Esophagus squamous epithelium (tissue), 5 donors: ENCODE results near the gene KRT15. TPM values are rescaled to one million over a fixed set of nuclear protein-coding genes. Genes with fewer than 3 reads are reported as not detected.

Source experiments
- DNase-seq: peaks from one replicate; lab custom pipeline; 2025; lab: John Stamatoyannopoulos, UW
- H3K27ac ChIP-seq, 4 donors: fragments of 200-600 bp; sonication (generic); one replicate each; pipeline ENCODE4 v1.5.1; 2016 to 2019; ENCODE audit warnings: mild to moderate bottlenecking in 1 of 4
- H3K27me3 ChIP-seq, 4 donors: fragments of 200-600 bp; sonication (generic); 1 replicate in 3 of 4; 2 replicates in 1 of 4; pipeline versions ENCODE4 v1.5.1 to v1.6.0; 2017 to 2021; ENCODE audit warnings: antibody characterized with exemption in 1 of 4
- H3K36me3 ChIP-seq, 3 donors: fragments of 200-600 bp; sonication (generic); one replicate each; pipeline ENCODE4 v1.5.1; 2016 to 2019
- H3K4me1 ChIP-seq, 3 donors: fragments of 200-600 bp; sonication (generic); one replicate each; pipeline ENCODE4 v1.5.1; 2017 to 2019
- H3K4me3 ChIP-seq, 4 donors: fragments of 200-600 bp; sonication (generic); 1 replicate in 3 of 4; 2 replicates in 1 of 4; pipeline ENCODE4 v1.5.1; 2016 to 2019; ENCODE audit warnings: mild to moderate bottlenecking in 2 of 4, moderate library complexity in 1 of 4
- H3K9me3 ChIP-seq, 3 donors: fragments of 200-600 bp; sonication (generic); one replicate each; pipeline ENCODE4 v1.5.1; 2016 to 2019
- POLR2A ChIP-seq, 4 donors: fragments of 450-650 bp; IDR thresholded peaks; one replicate each; pipeline ENCODE4 v1.6.1; 2017; ENCODE audit warnings: antibody characterized with exemption in 4 of 4, mild to moderate bottlenecking in 4 of 4, moderate library complexity in 3 of 4
- WGBS, 2 donors: methylation state at CpG; one replicate each; pipeline ENCODE4 v1.1.5; 2018; 5-methylcytosine and 5-hydroxymethylcytosine counted together
- intact Hi-C: fragments of 100-400 bp; cut with DNase I; formaldehyde crosslinking; loops from one replicate; pipeline ENCODE4 v1.15.0; 2022
- total RNA-seq, 4 donors: library from RNA; depleted of rRNA; stranded (reverse); fragments of >200 nt; gene quantifications; one replicate each; pipeline ENCODE4 v1.1.0, GENCODE V29; 2016
- TF ChIP-seq, protein P1 (sequence below), 6 experiments: fragments of 450-650 bp in 4 of 6; fragments of 200-600 bp in 2 of 6; sonication (generic) in 2 of 6; IDR thresholded peaks; one replicate each; pipeline ENCODE4 v1.5.1; 2016 to 2019; ENCODE audit warnings: antibody characterized with exemption in 6 of 6, mild to moderate bottlenecking in 4 of 6, moderate library complexity in 4 of 6
- donor health status: DM: yes; HTN: yes; CAD: no.

Gene KRT15
- total RNA-seq, 4 donors from 2014 or later: 743 to 2,833 (median 2,484) TPM

- DNase-seq: no peak
Observed at GRCh38 chr17:41481036-41481435, 37.7 kb downstream of the KRT15 start, which contains the start of gene KRT35. KRT35 (minus strand) TSS chr17:41481151; CDS start chr17:41481097, 54 bp downstream.

DNA sequence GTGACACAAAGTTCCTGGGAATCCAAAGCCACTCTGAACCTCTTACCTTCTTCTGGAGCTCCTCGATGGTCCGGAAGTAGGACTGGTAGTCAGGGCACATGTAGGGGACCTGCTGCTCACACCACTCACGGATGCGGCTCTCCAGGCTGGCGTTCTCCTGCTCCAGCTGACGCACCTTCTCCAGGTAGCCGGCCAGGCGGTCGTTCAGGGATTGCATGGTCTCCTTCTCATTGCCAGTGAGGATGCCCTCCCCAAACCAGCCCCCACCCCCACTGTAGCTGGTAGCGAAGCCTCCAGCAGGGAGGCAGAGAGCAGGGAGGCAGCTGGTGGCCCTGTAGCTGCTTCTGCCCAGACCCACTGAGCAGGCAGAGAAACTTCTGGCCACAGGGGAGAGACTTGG, 38.1 kb downstream of the KRT15 start:
- Histone ChIP-seq H3K27ac (no peak overlapping the region), H3K36me3 (no peaks in the 10 kb centered on the region), H3K4me1 (no peaks in the 10 kb centered on the region), H3K27me3 (no peaks in the 10 kb centered on the region), H3K9me3 (no peaks in the 10 kb centered on the region), H3K4me3 (no peak overlapping the region)
- WGBS, 2 donors: 98% methylated on average over 9 of the region's 10 CpGs; no CpG with 5 or more reads in 1 of the 2 donors
- no peak for DNase-seq
- intact Hi-C loops: no loop called here
- TF ChIP-seq, protein P1, sequence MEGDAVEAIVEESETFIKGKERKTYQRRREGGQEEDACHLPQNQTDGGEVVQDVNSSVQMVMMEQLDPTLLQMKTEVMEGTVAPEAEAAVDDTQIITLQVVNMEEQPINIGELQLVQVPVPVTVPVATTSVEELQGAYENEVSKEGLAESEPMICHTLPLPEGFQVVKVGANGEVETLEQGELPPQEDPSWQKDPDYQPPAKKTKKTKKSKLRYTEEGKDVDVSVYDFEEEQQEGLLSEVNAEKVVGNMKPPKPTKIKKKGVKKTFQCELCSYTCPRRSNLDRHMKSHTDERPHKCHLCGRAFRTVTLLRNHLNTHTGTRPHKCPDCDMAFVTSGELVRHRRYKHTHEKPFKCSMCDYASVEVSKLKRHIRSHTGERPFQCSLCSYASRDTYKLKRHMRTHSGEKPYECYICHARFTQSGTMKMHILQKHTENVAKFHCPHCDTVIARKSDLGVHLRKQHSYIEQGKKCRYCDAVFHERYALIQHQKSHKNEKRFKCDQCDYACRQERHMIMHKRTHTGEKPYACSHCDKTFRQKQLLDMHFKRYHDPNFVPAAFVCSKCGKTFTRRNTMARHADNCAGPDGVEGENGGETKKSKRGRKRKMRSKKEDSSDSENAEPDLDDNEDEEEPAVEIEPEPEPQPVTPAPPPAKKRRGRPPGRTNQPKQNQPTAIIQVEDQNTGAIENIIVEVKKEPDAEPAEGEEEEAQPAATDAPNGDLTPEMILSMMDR (IDR thresholded peaks at IDR 0.05): no peak
- TF ChIP-seq POLR2A (IDR thresholded peaks at IDR 0.05): no peak

More at GRCh38 chr17:41481036-41481435, 37.7 kb downstream of the KRT15 start, which contains the start of gene KRT35:
- intact Hi-C loops: no loop called here
- no peaks in the 10 kb centered on the region for H3K36me3 ChIP-seq
- H3K4me3 ChIP-seq: no peak within 1 kb of the TSS
- H3K4me1 ChIP-seq: no peaks in the 10 kb centered on the region
- no peak for TF ChIP-seq POLR2A (IDR thresholded peaks at IDR 0.05)
- TF ChIP-seq, protein P1 (IDR thresholded peaks at IDR 0.05): no peak
- WGBS, 2 donors: 94 to 100% methylated on average over 2 of the region's 2 CpGs
- H3K27ac ChIP-seq: no peak within 1 kb of the TSS
- H3K9me3 ChIP-seq: no peaks in the 10 kb centered on the region
- no peaks in the 10 kb centered on the region for H3K27me3 ChIP-seq

GRCh38 chr17:41480136-41480535, 38.6 kb downstream of the KRT15 start:
- Histone ChIP-seq H3K9me3 (no peaks in the 10 kb centered on the region), H3K4me3 (no peak overlapping the region), H3K27me3 (no peaks in the 10 kb centered on the region), H3K4me1 (no peaks in the 10 kb centered on the region), H3K27ac (no peak overlapping the region), H3K36me3 (no peaks in the 10 kb centered on the region)
- intact Hi-C loops: no loop called here
- no peak for TF ChIP-seq POLR2A (IDR thresholded peaks at IDR 0.05)
- DNase-seq: no peak
- WGBS, 2 donors: 46 to 50% methylated on average over 2 of the region's 2 CpGs

DNA sequence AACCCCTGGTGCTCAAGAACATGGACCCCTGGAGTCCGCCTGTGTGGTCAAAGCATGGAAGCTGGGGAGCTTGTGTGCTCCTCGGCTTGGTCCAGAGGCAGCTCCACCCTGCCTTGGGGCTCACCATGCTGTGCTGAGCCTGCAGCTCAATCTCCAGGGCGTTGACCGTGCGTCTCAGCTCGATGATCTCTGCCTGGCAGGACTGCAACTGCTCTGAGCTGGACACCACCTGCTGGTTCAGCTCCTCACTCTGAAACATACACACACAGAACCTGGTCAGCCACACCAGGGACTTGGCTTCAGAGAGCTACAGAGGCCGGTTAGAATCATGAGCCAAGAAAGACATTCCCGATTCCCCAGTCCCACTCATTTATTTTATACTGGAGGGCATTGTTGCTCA, 40.5 kb downstream of the KRT15 start:
- 83 to 92% methylated on average over 3 to 6 of the region's 8 CpGs for whole genome bisulfite sequencing, 2 donors
- no peaks in the 10 kb centered on the region for H3K9me3 ChIP-seq
- no peaks in the 10 kb centered on the region for H3K4me1 ChIP-seq
- H3K36me3 ChIP-seq: no peaks in the 10 kb centered on the region
- H3K27ac ChIP-seq: no peak overlapping the region
- no peak for DNase-seq
- H3K27me3 ChIP-seq: no peaks in the 10 kb centered on the region
- intact Hi-C loops: no loop called here
- H3K4me3 ChIP-seq: no peak overlapping the region
- TF ChIP-seq, protein P1 (IDR thresholded peaks at IDR 0.05): no peak
- TF ChIP-seq POLR2A (IDR thresholded peaks at IDR 0.05): no peak

DNA sequence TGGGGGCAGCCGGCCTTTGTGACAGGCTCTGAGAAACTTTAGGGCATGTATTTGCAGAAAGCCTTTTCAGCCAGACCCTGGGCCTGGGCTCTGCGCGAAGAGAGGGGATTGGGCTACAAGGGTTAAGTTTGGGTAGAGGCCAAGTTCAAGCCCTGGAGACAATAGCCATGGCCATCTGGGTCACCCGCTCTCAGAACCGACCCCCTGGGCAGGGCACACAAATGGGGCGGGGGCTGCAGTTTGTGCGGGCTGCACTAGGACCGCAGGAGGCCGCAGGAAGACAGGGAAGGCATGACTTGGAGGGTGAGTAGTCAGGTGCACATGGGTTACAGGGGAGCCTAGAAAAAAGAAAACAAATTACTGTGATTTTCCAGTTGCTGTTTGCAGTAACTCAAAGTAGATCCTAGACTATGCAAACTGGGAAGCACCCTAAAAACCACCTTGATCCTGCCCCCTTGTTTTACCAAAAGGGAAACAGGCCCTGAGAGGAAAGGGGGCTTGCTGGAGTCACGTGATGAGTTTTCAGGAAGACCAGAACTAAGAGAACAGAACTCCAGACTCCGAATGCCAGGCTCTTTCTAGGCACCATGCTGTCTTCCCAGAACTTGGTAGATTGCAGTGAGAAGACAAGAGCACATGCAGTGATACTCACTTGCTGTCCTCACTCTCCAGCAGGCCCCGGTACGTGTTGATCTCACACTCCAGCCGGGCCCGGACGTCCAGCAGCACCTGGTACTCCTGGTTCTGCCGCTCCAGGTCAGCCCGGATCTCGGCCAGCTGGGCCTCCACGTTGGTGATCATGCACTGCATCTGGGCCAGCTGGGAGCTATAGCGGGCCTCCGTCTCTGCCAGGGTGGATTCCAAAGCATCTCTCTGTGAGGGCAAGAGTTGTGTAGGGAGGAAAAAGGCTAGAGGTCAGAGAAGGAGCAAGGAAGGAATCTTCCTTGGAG, 41.5 kb downstream of the KRT15 start:
- Histone ChIP-seq H3K4me3 (no peak overlapping the region), H3K27me3 (no peaks in the 10 kb centered on the region), H3K9me3 (no peaks in the 10 kb centered on the region), H3K27ac (no peak overlapping the region), H3K36me3 (no peaks in the 10 kb centered on the region), H3K4me1 (no peaks in the 10 kb centered on the region)
- no peak for DNase-seq
- TF ChIP-seq POLR2A (IDR thresholded peaks at IDR 0.05): no peak
- TF ChIP-seq, protein P1 (IDR thresholded peaks at IDR 0.05): no peak
- intact Hi-C loops: no loop called here
- 86 to 89% methylated on average over 9 to 17 of the region's 22 CpGs for WGBS, 2 donors
